HG02610 (cell line): Measurements from ENCODE around the gene TM9SF1.

Experiments used
- ATAC-seq: cut with Tn5 transposase; IDR thresholded peaks from one replicate; pipeline ENCODE4 v1.9.1; 2021; ENCODE audit warnings: mild to moderate bottlenecking, moderate library complexity; ENCODE audit not compliant: unreplicated experiment

TM9SF1 gene

DNA sequence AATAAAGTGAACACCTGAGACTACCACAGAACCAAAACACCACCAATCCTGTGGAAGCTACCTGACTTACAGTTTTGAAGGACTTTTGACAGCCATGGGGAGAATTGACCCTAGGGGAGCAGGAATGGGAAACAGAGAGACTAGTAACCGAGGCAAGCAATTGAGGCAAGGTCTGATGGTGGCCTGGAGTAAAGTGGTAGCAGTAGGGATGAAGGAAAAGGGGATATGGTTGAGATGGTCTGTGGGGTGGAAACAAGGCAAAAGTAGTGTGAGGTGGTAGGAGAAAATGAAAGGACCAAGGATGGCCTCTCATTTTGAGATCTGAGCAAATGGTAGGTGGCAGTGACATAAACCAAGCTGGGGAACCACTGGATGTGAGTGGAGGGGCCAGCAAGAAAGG, 38.4 kb downstream of the TM9SF1 start:
- no peak for ATAC-seq

DNA sequence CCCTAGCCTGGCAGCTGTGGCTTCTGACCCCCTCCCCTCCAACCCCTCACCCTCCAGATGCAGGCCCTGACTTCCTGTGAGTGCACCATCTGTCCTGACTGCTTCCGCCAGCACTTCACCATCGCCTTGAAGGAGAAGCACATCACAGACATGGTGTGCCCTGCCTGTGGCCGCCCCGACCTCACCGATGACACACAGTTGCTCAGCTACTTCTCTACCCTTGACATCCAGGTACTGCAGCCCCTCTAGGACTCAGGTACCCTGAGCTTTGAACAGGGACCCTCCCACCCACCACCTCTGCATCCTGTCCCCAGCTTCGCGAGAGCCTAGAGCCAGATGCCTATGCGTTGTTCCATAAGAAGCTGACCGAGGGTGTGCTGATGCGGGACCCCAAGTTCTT, 40.1 kb downstream of the TM9SF1 start:
- no peak for ATAC-seq

DNA sequence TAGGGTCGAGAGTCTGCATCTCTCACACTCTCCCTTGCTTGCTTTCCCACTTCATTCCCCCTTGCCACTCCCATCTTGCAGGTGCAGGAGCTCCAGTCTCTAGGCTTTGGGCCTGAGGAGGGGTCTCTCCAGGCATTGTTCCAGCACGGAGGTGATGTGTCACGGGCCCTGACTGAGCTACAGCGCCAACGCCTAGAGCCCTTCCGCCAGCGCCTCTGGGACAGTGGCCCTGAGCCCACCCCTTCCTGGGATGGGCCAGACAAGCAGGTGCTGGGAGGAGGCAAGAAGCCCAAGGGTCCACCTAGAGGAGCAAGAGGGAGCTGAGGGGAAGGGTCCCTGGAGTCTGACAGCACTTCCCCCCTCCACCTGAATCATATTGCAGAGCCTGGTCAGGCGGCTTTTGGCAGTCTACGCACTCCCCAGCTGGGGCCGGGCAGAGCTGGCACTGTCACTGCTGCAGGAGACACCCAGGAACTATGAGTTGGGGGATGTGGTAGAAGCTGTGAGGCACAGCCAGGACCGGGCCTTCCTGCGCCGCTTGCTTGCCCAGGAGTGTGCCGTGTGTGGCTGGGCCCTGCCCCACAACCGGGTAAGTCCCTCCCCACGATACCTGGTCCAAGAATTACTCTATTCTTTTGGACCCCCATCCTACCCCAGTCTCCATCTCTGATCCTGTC, 43.7 kb downstream of the TM9SF1 start:
- no peak for ATAC-seq

DNA sequence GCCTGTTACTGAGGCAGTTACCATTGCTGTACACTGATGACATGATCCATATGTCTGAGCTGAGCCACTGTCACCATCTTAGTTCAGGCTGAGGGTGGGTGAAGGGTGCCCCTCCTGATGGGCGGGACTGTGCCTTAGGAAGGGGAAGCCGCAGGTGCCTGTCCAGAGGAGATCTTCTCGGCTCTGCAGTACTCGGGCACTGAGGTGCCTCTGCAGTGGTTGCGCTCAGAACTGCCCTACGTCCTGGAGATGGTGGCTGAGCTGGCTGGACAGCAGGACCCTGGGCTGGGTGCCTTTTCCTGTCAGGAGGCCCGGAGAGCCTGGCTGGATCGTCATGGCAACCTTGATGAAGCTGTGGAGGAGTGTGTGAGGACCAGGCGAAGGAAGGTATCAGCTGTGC, 44.2 kb downstream of the TM9SF1 start:
- no peak for ATAC-seq

DNA sequence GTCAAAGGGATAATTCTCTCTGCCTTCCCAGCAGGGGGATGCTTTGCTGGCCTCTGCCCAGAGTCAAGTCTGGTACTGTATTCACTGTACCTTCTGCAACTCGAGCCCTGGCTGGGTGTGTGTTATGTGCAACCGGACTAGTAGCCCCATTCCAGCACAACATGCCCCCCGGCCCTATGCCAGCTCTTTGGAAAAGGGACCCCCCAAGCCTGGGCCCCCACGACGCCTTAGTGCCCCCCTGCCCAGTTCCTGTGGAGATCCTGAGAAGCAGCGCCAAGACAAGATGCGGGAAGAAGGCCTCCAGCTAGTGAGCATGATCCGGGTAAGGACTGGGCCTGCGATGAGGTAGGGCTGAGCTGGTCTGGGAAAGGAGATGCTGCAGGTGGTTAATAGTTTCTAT, 44.7 kb downstream of the TM9SF1 start:
- no peak for ATAC-seq

DNA sequence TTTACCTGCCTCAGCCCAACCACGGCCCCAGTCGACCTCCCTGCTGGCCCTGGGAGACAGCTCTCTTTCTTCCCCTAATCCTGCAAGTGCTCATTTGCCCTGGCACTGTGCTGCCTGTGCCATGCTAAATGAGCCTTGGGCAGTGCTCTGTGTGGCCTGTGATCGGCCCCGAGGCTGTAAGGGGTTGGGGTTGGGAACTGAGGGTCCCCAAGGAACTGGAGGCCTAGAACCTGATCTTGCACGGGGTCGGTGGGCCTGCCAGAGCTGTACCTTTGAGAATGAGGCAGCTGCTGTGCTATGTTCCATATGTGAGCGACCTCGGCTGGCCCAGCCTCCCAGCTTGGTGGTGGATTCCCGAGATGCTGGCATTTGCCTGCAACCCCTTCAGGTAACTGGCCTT, 45.2 kb downstream of the TM9SF1 start:
- no peak for ATAC-seq

DNA sequence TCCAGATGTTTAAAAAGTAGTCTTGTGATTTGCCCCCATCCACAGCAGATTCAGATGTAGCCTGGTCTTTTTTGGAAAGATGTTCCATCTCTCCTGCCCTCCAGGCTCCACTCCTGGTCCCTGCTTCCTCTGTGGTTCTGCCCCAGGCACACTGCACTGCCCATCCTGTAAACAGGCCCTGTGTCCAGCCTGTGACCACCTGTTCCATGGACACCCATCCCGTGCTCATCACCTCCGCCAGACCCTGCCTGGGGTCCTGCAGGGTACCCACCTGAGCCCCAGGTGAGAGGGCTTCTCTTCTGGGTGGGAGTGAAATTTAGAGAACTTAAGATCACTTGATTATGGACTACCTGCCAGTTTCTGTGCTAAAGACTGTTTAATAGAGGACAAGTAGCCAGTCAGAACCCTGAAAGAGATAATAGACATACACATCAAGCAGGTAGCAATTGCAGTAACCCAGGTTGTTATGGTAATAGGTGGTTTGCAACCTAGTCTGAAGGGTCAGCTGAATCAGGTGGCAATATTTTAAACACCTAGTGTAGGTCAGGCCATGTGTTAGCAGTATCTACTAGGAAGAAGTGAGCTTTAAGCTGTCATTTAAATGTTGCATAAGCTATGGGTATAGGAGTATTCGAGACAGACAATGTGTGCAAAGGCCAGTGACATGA, 45.8 kb downstream of the TM9SF1 start:
- ATAC-seq: no peak

DNA sequence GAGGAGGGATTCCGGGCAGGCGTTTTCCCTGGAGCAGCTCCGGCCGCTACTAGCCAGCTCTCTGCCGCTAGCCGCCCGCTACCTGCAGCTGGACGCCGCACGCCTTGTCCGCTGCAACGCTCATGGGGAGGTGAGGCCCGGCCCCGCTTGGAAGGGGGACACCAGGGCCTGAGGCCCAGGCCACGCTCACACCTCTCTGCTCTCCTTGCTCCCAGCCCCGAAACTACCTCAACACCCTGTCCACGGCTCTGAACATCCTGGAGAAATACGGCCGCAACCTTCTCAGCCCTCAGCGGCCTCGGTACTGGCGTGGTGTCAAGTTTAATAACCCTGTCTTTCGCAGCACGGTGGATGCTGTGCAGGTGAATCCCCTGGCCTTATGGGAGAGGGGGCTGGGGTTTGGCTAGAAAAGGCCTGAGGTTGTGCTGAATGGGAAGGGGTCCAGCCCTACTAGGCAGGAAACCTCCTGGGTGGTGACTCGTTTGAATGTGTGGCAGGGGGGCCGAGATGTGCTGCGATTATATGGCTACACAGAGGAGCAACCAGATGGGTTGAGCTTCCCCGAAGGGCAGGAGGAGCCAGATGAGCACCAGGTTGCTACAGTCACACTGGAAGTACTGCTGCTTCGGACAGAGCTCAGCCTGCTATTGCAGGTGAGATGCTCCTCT, 47.3 kb downstream of the TM9SF1 start:
- ATAC-seq: no peak

DNA sequence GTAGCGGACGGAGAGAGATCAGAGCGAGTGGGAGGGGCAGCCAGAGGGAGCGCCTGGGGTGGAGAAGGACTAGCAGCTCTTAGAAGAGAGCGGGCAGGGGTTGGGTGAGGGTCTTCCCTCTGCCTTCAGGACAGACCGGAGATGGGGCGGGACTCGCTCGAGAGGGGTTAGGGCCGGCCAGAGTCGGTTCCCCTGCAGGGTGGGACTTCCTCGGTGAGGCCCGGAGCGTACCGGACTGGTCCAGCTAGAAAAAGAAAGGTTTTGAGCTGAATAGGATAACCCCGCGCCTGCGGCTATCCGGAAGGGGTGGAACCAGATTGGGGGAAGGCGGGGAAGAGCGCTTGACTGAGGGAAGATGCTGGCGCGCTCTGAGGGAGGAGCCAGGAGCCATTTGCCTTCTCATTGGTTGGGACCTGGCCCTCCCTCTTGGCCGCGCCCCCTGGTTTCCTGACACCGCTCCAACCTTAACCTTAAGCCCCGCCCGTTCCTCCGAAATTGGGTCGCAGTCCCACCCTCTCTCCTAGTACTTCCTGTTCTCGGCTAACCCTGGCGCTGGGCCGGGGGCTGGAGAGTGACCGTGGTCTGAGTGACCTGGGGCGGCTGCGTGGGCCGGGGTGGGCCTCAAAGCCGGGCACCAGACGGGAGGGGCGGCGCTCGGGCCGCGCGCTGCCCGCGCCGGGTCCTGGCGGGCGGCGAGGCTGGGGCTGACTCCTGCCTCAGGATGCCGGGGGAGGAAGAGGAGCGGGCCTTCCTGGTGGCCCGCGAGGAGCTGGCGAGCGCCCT, 48.1 kb downstream of the TM9SF1 start, which contains the start of gene RNF31:
Gene RNF31 (plus strand): TSS at position 521 of the 783 bp plus-strand sequence. CDS start 201 bp downstream, at position 722.
- ATAC-seq: peak; percentile 88

DNA sequence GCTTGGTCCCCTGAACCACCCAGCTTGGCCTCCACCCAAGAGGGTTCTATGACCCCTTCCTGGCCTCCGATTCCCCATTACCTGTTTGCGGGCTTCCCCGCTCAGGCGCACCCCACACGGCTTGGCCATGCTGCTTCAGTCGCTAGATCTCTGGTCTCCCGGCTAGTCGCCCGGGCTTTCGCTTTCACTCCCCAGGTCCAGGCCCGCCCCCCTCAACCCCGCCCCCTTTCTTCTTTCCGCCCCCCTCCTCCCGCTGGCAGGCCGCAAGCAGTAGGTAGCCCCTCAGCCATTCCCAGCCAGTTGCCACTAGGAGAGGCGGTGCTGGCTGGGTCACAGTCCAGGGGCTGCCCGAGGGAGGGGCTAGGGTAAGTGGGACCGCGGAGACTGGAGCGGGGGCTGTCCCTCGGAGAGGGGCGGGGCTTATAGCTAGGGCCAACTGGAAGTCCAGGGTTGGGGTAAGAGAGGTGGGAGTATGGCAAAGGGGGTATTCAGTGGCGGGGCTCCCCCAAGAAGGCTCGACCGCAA, 48.7 kb downstream of the TM9SF1 start, which contains the start of gene PSME2:
Gene PSME2 (minus strand): TSS at position 158 of the 525 bp plus-strand sequence. CDS start 29 bp downstream, at position 129.
- ATAC-seq: peak; percentile 66

DNA sequence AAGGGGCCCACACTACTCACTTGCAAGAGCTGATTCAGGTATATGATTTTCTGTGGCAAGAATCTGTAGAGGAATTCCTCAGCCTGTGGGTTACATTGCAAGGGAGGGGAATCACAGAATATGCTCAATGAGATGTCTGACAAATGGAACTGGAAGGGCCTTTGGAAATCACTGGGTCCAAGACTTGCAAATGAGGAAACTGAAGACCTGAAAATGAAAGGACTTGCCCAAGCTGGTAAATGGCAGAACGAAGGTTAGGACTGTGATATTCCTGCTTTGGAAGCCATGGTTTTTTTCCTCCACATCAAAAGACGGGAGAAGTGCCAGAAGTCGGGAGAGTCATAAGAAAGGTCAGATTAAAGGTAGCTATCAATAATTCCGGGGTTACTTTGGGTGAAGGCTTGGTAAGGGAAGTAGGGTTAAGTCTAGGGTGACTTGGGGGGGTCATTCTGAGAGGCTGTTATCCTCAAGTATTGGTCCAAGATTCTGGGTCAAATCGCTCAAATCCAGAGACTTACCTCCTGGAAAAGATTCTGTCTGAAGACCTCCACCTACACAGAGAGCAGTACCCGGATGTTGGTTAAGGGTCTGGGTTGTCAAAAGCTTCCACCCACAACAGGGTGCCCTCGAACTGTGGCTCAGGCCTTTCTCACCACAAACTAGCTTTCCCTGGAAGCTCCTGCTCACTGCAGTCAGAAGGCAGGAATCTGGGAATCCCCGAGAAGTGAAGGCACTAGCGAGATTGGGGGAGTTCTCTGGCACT, 49.4 kb downstream of the TM9SF1 start:
- no peak for ATAC-seq

DNA sequence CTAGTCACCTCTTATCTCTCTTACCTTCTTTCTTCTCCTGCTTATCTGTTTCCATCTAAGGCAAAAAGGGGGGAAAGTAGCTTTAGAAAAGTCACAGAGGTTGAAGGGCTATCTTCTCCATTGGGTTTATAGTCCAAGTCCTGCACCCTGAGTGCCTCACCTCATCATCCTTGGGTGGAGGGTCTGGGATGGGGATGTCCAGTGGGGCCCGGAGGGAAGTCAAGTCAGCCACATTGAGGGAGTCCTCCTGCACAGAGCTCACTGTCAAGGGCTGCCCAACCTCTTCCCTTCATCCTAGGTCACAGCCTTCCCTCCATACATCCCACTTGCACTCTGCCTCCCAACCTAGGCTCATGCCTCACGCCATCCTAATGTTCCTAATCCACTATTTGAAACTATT, 50.0 kb downstream of the TM9SF1 start:
- ATAC-seq: no peak

DNA sequence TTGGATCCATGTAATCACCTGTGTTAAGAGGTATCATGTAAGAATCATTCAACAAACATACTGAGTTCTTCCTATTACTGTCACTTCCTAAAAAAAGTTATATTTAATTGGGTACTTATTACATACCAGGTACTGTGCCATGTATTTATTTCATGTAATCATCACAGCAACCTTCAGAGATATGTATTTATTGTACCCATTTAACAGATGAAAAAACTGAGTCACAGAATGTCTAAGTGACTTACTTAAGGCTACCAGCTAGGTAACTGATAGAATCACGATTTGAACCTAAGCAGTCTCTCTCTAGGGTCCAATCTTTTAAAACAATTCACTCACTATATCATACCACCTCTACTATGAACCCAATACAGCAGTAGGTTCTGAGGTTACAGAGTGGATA, 50.8 kb downstream of the TM9SF1 start:
- ATAC-seq: no peak

DNA sequence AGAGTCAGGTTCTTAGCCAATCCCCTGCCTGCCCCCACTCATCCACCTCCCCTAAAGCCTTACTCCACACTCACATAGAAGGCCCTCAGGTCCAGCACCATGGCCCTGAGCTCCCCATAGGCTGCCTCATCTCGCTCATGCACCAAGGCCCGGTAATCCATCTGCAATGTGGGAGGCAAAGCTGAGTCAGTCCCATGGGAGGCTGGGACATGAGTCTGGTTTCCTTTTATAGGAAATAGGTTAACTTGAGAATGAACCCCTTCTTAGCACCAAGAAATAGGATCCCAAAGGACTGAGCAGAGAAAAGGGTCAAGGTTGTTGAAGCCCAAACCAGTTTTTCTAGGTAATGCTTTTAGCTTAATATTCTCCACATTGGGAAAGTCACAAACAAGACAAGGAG, 51.7 kb downstream of the TM9SF1 start:
- ATAC-seq: no peak

DNA sequence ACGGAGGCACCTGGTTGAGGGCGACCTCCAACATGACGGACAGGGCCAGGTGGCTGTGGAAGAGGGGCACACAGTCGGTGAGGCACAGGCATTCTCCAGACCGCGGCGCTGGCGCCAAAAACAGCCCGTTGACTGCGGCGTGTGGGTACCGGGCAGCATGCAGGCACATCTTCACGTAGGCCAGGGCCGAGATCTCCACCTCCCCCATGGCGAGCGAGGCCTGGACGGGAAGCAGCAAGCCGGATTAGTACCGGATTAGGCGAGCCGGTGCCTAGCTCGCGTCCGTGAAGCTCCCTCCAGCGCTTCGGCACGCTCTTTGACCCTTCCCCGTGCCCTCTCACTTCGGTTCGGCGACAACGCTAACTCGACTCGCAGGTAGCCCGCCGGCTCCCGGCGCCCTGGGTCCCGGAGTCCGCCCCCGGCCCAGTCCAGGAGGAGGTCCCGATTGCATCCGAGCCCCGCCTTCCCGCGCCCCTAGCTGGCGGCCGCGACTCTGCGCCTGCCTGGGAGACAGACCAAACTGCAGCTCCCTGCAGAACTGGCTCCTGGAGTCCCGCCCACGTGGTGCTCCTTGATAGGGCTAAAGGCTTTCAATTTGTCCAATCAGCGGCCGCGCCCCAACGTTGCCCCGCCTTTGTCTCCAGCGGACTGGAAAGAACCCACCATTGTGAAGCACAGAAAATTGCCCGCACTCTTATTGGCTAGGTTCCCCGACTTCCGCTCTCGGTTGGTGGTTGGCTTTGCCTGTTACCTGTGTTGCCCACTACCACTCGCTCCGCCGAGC, 54.0 kb downstream of the TM9SF1 start, which contains the start of gene EMC9:
Gene EMC9 (minus strand): TSS at position 495 of the 784 bp plus-strand sequence. CDS start 287 bp downstream, at position 208.
- peak; percentile 88 for ATAC-seq

DNA sequence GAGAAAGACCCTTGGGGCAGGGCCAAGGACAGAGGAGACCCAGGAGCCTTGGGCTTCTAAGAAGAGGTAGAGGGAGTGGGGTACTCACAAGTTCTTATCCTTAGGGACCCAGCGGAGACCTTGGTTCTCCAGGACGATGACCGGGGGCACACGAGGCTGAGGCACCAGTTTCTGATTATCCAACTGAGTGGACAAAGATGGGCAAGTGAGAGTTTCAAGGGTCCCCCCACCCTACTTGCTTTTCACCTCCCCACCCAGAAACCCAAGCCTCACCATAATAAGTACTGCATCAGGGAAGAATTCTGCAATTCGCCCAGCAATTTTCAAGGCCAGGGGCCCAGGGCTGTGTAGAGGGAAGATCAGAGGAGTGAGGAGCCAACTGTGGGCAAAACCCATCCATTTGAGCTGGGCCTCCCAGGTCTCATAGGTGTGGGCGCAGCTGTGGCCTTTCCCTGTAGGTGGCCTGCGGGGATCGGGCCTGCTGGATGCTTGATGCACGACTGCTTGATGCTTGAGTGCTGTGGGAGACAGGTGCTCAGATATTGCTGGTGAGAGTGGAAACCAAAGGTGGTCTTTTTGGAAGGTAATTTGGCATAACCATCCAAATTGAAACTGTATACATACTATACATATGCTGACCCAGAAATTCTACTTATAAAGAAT, 55.8 kb downstream of the TM9SF1 start:
- ATAC-seq: no peak
